Measurements from ENCODE around the gene TP53INP2. TPM values are rescaled to one million over a fixed set of nuclear protein-coding genes. Genes with fewer than 3 reads are reported as not detected.

TP53INP2 gene
- total RNA-seq, 1 donor from 2014 or later = 132 TPM

- Histone ChIP-seq H3K9me3 (replicated peaks) (no peaks in the 10 kb centered on the region), H3K36me3 (peaks cover 17% of the 10 kb centered on the region), H3K4me1 (peaks cover 83% of the 10 kb centered on the region), H3K4me3 (peak overlapping the region; percentile 79), H3K27ac (replicated peaks) (peak overlapping the region; percentile 99), H3K27me3 (ENCODE audit: low read depth) (no peaks in the 10 kb centered on the region)
- no peak for TF ChIP-seq CTCF (IDR thresholded peaks at IDR 0.05; ENCODE audit: borderline replicate concordance)
- intact Hi-C loops (cut with micrococcal nuclease) = no loop called here
- no peak for DNase-seq
Observed at GRCh38 chr20:34706912-34707784, 3.0 kb downstream of the TP53INP2 start.

- Histone ChIP-seq H3K27me3 (ENCODE audit: low read depth) (no peaks in the 10 kb centered on the region), H3K27ac (replicated peaks) (peak overlapping the region; percentile 99), H3K4me1 (peaks cover 92% of the 10 kb centered on the region), H3K9me3 (replicated peaks) (no peaks in the 10 kb centered on the region), H3K36me3 (peaks cover 18% of the 10 kb centered on the region), H3K4me3 (peak overlapping the region; percentile 76)
- peak; percentile 63 for TF ChIP-seq CTCF (IDR thresholded peaks at IDR 0.05; ENCODE audit: borderline replicate concordance)
- DNase-seq = peak; percentile 53
- intact Hi-C loops (cut with micrococcal nuclease) = no loop called here
Observed at GRCh38 chr20:34708621-34709043, 4.5 kb downstream of the TP53INP2 start.

GRCh38 chr20:34709044-34709830, 5.1 kb downstream of the TP53INP2 start:
- intact Hi-C loops (cut with micrococcal nuclease) = no loop called here
- H3K9me3 ChIP-seq (replicated peaks) = no peaks in the 10 kb centered on the region
- H3K36me3 ChIP-seq = peaks cover 24% of the 10 kb centered on the region
- no peak for TF ChIP-seq CTCF (IDR thresholded peaks at IDR 0.05; ENCODE audit: borderline replicate concordance)
- peak overlapping the region; percentile 99 for H3K27ac ChIP-seq (replicated peaks)
- peak overlapping the region; percentile 76 for H3K4me3 ChIP-seq
- no peaks in the 10 kb centered on the region for H3K27me3 ChIP-seq (ENCODE audit: low read depth)
- peak; percentile 89 for DNase-seq
- H3K4me1 ChIP-seq = peaks cover 95% of the 10 kb centered on the region

- Histone ChIP-seq H3K36me3 (peaks cover 30% of the 10 kb centered on the region), H3K27me3 (ENCODE audit: low read depth) (no peaks in the 10 kb centered on the region)
- intact Hi-C loops (cut with micrococcal nuclease) = no loop called here
Observed at GRCh38 chr20:34709831-34710567, 5.9 kb downstream of the TP53INP2 start.

More at GRCh38 chr20:34709831-34710567, 5.9 kb downstream of the TP53INP2 start:
- peak overlapping the region; percentile 76 for H3K4me3 ChIP-seq
- no peak for TF ChIP-seq CTCF (IDR thresholded peaks at IDR 0.05; ENCODE audit: borderline replicate concordance)
- peak overlapping the region; percentile 99 for H3K27ac ChIP-seq (replicated peaks)
- no peaks in the 10 kb centered on the region for H3K9me3 ChIP-seq (replicated peaks)
- peaks cover 91% of the 10 kb centered on the region for H3K4me1 ChIP-seq
- DNase-seq = peak; percentile 85
